CD4-positive, CD25-positive, alpha-beta regulatory T cell (primary cell): ENCODE measurements around the gene GPHN. TPM values are rescaled to one million over a fixed set of nuclear protein-coding genes. Genes with fewer than 3 reads are reported as not detected.
A peak's percentile ranks its signal among the peaks of the same experiment; 100 is the strongest.

ENCODE experiments used
- ATAC-seq, 2 donors: fragments of 150-1000 bp; cut with Tn5 transposase; one replicate each; pipeline ENCODE4 v1.10.0; 2021; ENCODE audit warnings: low read depth in 2 of 2, moderate number of reproducible peaks in 2 of 2, moderate library complexity in 1 of 2
- DNase-seq, 3 donors: peaks; one replicate each; pipeline versions ENCODE4 v3.0.0 to v3.0.0-alpha.2; 2012 to 2022; ENCODE audit warnings: mixed read lengths in 1 of 3
- H3K27ac ChIP-seq: one replicate; pipeline ENCODE4 v1.7.0; 2013; ENCODE audit warnings: mild to moderate bottlenecking, low read length; ENCODE audit not compliant: insufficient read depth, poor library complexity, severe bottlenecking
- H3K27me3 ChIP-seq: one replicate; pipeline ENCODE4 v1.7.0; 2013; ENCODE audit warnings: low read length; ENCODE audit not compliant: control insufficient read depth, insufficient read depth
- H3K36me3 ChIP-seq: one replicate; pipeline ENCODE4 v1.7.0; 2013; ENCODE audit warnings: mild to moderate bottlenecking, low read length, moderate library complexity; ENCODE audit not compliant: control insufficient read depth, insufficient read depth
- H3K4me1 ChIP-seq: 2 replicates; pipeline ENCODE4 v1.7.0; 2013; ENCODE audit warnings: mild to moderate bottlenecking, low read length; ENCODE audit not compliant: insufficient read depth, control insufficient read depth, poor library complexity, severe bottlenecking
- H3K4me3 ChIP-seq: one replicate; pipeline ENCODE4 v1.7.0; 2013; ENCODE audit warnings: low read depth, mild to moderate bottlenecking, low read length, moderate library complexity
- H3K9me3 ChIP-seq, 2 experiments: 1 replicate in 1 of 2; 2 replicates in 1 of 2; pipeline ENCODE4 v1.7.0; 2013; ENCODE audit warnings: low read length in 2 of 2, mild to moderate bottlenecking in 1 of 2, moderate library complexity in 1 of 2; ENCODE audit not compliant: control insufficient read depth in 2 of 2
- H3K27ac Mint-ChIP-seq, 3 donors: one replicate each; pipeline ENCODE4 v1.8.0; 2020 to 2022; ENCODE audit warnings: mild to moderate bottlenecking in 3 of 3, mixed read lengths in 3 of 3, moderate library complexity in 2 of 3
- H3K27me3 Mint-ChIP-seq: one replicate; pipeline ENCODE4 v1.8.0; 2022; ENCODE audit warnings: mild to moderate bottlenecking, mixed read lengths
- H3K36me3 Mint-ChIP-seq: one replicate; pipeline ENCODE4 v1.8.0; 2020; ENCODE audit warnings: mixed read lengths
- H3K4me1 Mint-ChIP-seq, 4 donors: one replicate each; pipeline ENCODE4 v1.8.0; 2020 to 2022; ENCODE audit warnings: mixed read lengths in 4 of 4, mild to moderate bottlenecking in 1 of 4
- H3K4me3 Mint-ChIP-seq, 4 donors: one replicate each; pipeline ENCODE4 v1.8.0; 2020 to 2022; ENCODE audit warnings: mild to moderate bottlenecking in 4 of 4, mixed read lengths in 4 of 4, moderate library complexity in 3 of 4
- H3K9me3 Mint-ChIP-seq, 7 donors: one replicate each; pipeline ENCODE4 v1.8.0; 2020 to 2022; ENCODE audit warnings: mixed read lengths in 7 of 7, mild to moderate bottlenecking in 3 of 7, moderate library complexity in 2 of 7
- polyA plus RNA-seq, 4 donors: library from polyadenylated mRNA; unstranded; fragments of 300-500 nt; fragmentation: Illumina TruSeq; gene quantifications; one replicate each; pipeline ENCODE4 v1.2.3, GENCODE V29; 2021
- total RNA-seq: library from RNA; stranded (reverse); gene quantifications from one replicate; pipeline ENCODE4 v1.2.3, GENCODE V29; 2022

The GPHN gene
- total and polyA plus RNA-seq, 5 donors from 2014 or later = 8.3 to 19.5 (median 11.2) TPM

GRCh38 chr14:67218126-67218525 lies 710.2 kb downstream of the GPHN start:
- DNase-seq = no peak
- Histone ChIP-seq H3K4me1 (no peaks in the 10 kb centered on the region), H3K27ac (no peak overlapping the region), H3K36me3 (no peaks in the 10 kb centered on the region), H3K9me3 (peaks cover 0 to 4% of the 10 kb centered on the region in 2 experiments), H3K4me3 (no peak overlapping the region), H3K27me3 (peaks cover 10% of the 10 kb centered on the region)
- no peak for ATAC-seq
- Mint-ChIP-seq H3K27ac (no peak overlapping the region), H3K36me3 (no peaks in the 10 kb centered on the region), H3K4me3 (no peak overlapping the region), H3K4me1 (no peaks in the 10 kb centered on the region), H3K27me3 (peaks cover 15% of the 10 kb centered on the region), H3K9me3 (peaks cover 0 to 2% (median 0%) of the 10 kb centered on the region in 7 donors)

- Histone ChIP-seq H3K9me3 (peaks cover 0 to 4% of the 10 kb centered on the region in 2 experiments), H3K27ac (no peak overlapping the region), H3K4me1 (no peaks in the 10 kb centered on the region), H3K36me3 (no peaks in the 10 kb centered on the region), H3K27me3 (peaks cover 8% of the 10 kb centered on the region), H3K4me3 (no peak overlapping the region)
- no peak overlapping the region for H3K27ac Mint-ChIP-seq
- peaks cover 33% of the 10 kb centered on the region for H3K27me3 Mint-ChIP-seq
- peaks cover 0 to 4% (median 0%) of the 10 kb centered on the region in 7 donors for H3K9me3 Mint-ChIP-seq
- no peak overlapping the region for H3K4me3 Mint-ChIP-seq
- H3K4me1 Mint-ChIP-seq = no peaks in the 10 kb centered on the region
- H3K36me3 Mint-ChIP-seq = no peaks in the 10 kb centered on the region
- DNase-seq (no peak), ATAC-seq (no peak)
These were observed 713.5 kb downstream of the GPHN start for GRCh38 chr14:67221248-67221981.

GRCh38 chr14:67221982-67222328 lies 714.0 kb downstream of the GPHN start:
- ATAC-seq (no peak), DNase-seq (no peak)
- Mint-ChIP-seq H3K27ac (no peak overlapping the region), H3K36me3 (no peaks in the 10 kb centered on the region), H3K9me3 (peaks cover 0 to 4% (median 0%) of the 10 kb centered on the region in 7 donors), H3K4me3 (no peak overlapping the region), H3K4me1 (no peaks in the 10 kb centered on the region), H3K27me3 (peaks cover 33% of the 10 kb centered on the region)
- Histone ChIP-seq H3K4me1 (no peaks in the 10 kb centered on the region), H3K27ac (no peak overlapping the region), H3K4me3 (no peak overlapping the region), H3K36me3 (no peaks in the 10 kb centered on the region), H3K27me3 (peaks cover 7% of the 10 kb centered on the region), H3K9me3 (peaks cover 0 to 4% of the 10 kb centered on the region in 2 experiments)

GRCh38 chr14:67225523-67225922 lies 717.6 kb downstream of the GPHN start:
- no peaks in the 10 kb centered on the region for H3K4me1 Mint-ChIP-seq
- Histone ChIP-seq H3K4me3 (no peak overlapping the region), H3K4me1 (no peaks in the 10 kb centered on the region), H3K27me3 (peaks cover 3% of the 10 kb centered on the region), H3K9me3 (no peaks in the 10 kb centered on the region), H3K36me3 (no peaks in the 10 kb centered on the region), H3K27ac (no peak overlapping the region)
- H3K27ac Mint-ChIP-seq = no peak overlapping the region
- H3K4me3 Mint-ChIP-seq = no peak overlapping the region
- no peaks in the 10 kb centered on the region for H3K36me3 Mint-ChIP-seq
- DNase-seq (no peak), ATAC-seq (no peak)
- peaks cover 33% of the 10 kb centered on the region for H3K27me3 Mint-ChIP-seq
- H3K9me3 Mint-ChIP-seq = peaks cover 0 to 2% (median 0%) of the 10 kb centered on the region in 7 donors

- ATAC-seq (no peak), DNase-seq (no peak)
- peaks cover under 1% of the 10 kb centered on the region for H3K27me3 ChIP-seq
- no peak overlapping the region for H3K4me3 ChIP-seq
- Mint-ChIP-seq H3K9me3 (peaks cover 0 to 2% (median 0%) of the 10 kb centered on the region in 7 donors), H3K36me3 (no peaks in the 10 kb centered on the region), H3K27me3 (peaks cover 15% of the 10 kb centered on the region), H3K27ac (peak overlapping the region in 1 of 3 donors; percentile 15), H3K4me3 (no peak overlapping the region), H3K4me1 (no peaks in the 10 kb centered on the region)
- H3K9me3 ChIP-seq = no peaks in the 10 kb centered on the region
- H3K36me3 ChIP-seq = no peaks in the 10 kb centered on the region
- no peak overlapping the region for H3K27ac ChIP-seq
- no peaks in the 10 kb centered on the region for H3K4me1 ChIP-seq
These were observed 720.5 kb downstream of the GPHN start for GRCh38 chr14:67228325-67228984.

Other genes starting within 250 kb of the GPHN start
- not detected for gene CCDC196, start 21.8 kb upstream of the GPHN start, total RNA-seq
- not detected for gene CCDC196, start 21.8 kb upstream of the GPHN start, polyA plus RNA-seq